ENCODE results near the gene CTNNA2.

The CTNNA2 gene

GRCh38 chr2:79796641-79797040 is 283.8 kb downstream of the CTNNA2 start:
- TF ChIP-seq EP300 (IDR thresholded peaks at IDR 0.05; ENCODE audit: borderline replicate concordance) (no peak), YY1 (IDR thresholded peaks at IDR 0.05; ENCODE audit: low read depth) (no peak), USF1 (IDR thresholded peaks at IDR 0.05) (no peak)

DNA sequence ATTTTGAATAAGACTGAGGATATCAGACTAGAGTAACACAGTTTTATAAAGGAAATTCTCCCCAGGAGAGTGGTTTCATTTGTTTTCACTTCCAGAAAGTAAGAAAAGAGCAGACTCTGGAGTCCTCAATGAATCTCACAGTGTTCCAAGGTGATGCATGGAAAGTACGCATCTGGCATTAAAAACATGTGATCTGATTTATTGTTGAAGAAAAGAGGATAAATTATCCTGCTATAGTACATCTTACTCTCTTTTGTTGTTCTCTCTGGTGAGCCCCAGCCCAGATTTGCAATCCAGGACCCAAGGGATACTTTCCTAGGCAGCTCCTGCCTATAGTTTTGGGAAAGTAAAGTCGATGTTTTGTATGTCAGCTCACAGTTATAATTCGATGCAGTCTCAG is 285.9 kb downstream of the CTNNA2 start:
- no peak for TF ChIP-seq RAD21 (IDR thresholded peaks at IDR 0.05; ENCODE audit: low read depth)
- TF ChIP-seq CEBPB (IDR thresholded peaks at IDR 0.05), result no peak
- no peak for TF ChIP-seq TCF12 (IDR thresholded peaks at IDR 0.05; ENCODE audit: low read depth)
- no peak for TF ChIP-seq USF1 (IDR thresholded peaks at IDR 0.05)
- no peak for TF ChIP-seq TEAD4 (IDR thresholded peaks at IDR 0.05)
- TF ChIP-seq, protein P1, sequence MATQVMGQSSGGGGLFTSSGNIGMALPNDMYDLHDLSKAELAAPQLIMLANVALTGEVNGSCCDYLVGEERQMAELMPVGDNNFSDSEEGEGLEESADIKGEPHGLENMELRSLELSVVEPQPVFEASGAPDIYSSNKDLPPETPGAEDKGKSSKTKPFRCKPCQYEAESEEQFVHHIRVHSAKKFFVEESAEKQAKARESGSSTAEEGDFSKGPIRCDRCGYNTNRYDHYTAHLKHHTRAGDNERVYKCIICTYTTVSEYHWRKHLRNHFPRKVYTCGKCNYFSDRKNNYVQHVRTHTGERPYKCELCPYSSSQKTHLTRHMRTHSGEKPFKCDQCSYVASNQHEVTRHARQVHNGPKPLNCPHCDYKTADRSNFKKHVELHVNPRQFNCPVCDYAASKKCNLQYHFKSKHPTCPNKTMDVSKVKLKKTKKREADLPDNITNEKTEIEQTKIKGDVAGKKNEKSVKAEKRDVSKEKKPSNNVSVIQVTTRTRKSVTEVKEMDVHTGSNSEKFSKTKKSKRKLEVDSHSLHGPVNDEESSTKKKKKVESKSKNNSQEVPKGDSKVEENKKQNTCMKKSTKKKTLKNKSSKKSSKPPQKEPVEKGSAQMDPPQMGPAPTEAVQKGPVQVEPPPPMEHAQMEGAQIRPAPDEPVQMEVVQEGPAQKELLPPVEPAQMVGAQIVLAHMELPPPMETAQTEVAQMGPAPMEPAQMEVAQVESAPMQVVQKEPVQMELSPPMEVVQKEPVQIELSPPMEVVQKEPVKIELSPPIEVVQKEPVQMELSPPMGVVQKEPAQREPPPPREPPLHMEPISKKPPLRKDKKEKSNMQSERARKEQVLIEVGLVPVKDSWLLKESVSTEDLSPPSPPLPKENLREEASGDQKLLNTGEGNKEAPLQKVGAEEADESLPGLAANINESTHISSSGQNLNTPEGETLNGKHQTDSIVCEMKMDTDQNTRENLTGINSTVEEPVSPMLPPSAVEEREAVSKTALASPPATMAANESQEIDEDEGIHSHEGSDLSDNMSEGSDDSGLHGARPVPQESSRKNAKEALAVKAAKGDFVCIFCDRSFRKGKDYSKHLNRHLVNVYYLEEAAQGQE (IDR thresholded peaks at IDR 0.05; ENCODE audit: low read depth), result no peak
- TF ChIP-seq, protein P2, sequence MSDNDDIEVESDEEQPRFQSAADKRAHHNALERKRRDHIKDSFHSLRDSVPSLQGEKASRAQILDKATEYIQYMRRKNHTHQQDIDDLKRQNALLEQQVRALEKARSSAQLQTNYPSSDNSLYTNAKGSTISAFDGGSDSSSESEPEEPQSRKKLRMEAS (IDR thresholded peaks at IDR 0.05), result no peak
- no peak for TF ChIP-seq NFIC (IDR thresholded peaks at IDR 0.05)
- TF ChIP-seq TAF1 (IDR thresholded peaks at IDR 0.05; ENCODE audit: low read depth), result no peak
- TF ChIP-seq EGR1 (IDR thresholded peaks at IDR 0.05), result no peak
- TF ChIP-seq EP300 (IDR thresholded peaks at IDR 0.05; ENCODE audit: borderline replicate concordance), result no peak
- no peak for TF ChIP-seq ZBTB7A (IDR thresholded peaks at IDR 0.05; ENCODE audit: low read depth)
- no peak for TF ChIP-seq CREB1 (IDR thresholded peaks at IDR 0.05; ENCODE audit: low read depth)
- TF ChIP-seq YY1 (IDR thresholded peaks at IDR 0.05; ENCODE audit: low read depth), result no peak
- TF ChIP-seq FOXM1 (IDR thresholded peaks at IDR 0.05; ENCODE audit: borderline replicate concordance, low read depth), result no peak

- TF ChIP-seq USF1 (IDR thresholded peaks at IDR 0.05), result no peak
- TF ChIP-seq YY1 (IDR thresholded peaks at IDR 0.05; ENCODE audit: low read depth), result no peak
Measured at GRCh38 chr2:79799729-79800128, 286.9 kb downstream of the CTNNA2 start.

DNA sequence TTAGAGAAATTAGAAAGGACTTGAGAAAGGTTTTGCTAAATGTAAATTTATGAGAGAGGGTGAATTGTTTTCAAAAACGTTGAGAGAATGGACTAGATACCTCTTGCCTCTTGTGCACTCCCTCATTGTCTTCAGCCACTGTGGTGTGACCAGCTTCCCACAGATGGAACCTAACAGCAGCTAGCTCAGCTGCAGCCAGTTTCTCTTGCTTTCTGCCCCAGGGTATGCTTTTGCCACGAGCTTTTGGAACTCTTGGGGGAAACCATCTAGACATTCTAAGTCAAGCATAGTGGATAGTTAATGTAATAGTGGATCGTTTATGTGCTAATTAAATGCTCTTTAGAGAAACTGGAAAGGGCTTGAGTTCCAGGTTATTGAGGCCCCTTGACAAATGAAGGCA is 288.2 kb downstream of the CTNNA2 start:
- no peak for TF ChIP-seq TEAD4 (IDR thresholded peaks at IDR 0.05)
- TF ChIP-seq EP300 (IDR thresholded peaks at IDR 0.05; ENCODE audit: borderline replicate concordance), result no peak
- TF ChIP-seq NFIC (IDR thresholded peaks at IDR 0.05), result no peak
- TF ChIP-seq ZBTB7A (IDR thresholded peaks at IDR 0.05; ENCODE audit: low read depth), result no peak
- no peak for TF ChIP-seq FOXM1 (IDR thresholded peaks at IDR 0.05; ENCODE audit: borderline replicate concordance, low read depth)
- TF ChIP-seq TAF1 (IDR thresholded peaks at IDR 0.05; ENCODE audit: low read depth), result no peak
- no peak for TF ChIP-seq CEBPB (IDR thresholded peaks at IDR 0.05)
- TF ChIP-seq RAD21 (IDR thresholded peaks at IDR 0.05; ENCODE audit: low read depth), result no peak
- TF ChIP-seq, protein P1 (IDR thresholded peaks at IDR 0.05; ENCODE audit: low read depth), result no peak
- TF ChIP-seq TCF12 (IDR thresholded peaks at IDR 0.05; ENCODE audit: low read depth), result no peak
- TF ChIP-seq, protein P2 (IDR thresholded peaks at IDR 0.05), result no peak
- no peak for TF ChIP-seq EGR1 (IDR thresholded peaks at IDR 0.05)

DNA sequence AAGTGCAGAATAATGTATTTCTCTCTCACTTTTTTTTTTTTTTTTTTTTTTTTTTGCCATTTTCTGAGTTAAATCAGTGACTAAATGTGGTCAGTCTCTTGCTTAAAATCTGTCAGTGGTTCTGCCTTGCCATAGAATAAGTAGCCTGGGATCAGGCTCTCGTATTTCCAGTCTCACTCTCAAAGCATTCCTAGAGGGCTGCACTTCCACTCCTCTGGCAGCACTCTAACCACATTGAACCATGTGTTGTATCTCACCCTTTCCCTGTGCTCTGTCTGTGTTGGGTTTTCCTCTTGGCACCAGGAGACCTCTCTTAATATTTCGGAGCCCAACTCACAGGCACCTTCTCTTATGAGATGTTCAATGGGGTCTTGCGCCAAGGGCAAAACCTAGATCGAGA is 304.4 kb downstream of the CTNNA2 start:
- TF ChIP-seq TEAD4 (IDR thresholded peaks at IDR 0.05) (no peak), ZBTB7A (IDR thresholded peaks at IDR 0.05; ENCODE audit: low read depth) (no peak), EGR1 (IDR thresholded peaks at IDR 0.05) (no peak), YY1 (IDR thresholded peaks at IDR 0.05; ENCODE audit: low read depth) (no peak), USF1 (IDR thresholded peaks at IDR 0.05) (no peak), TCF12 (IDR thresholded peaks at IDR 0.05; ENCODE audit: low read depth) (no peak), FOXM1 (IDR thresholded peaks at IDR 0.05; ENCODE audit: borderline replicate concordance, low read depth) (no peak), EP300 (IDR thresholded peaks at IDR 0.05; ENCODE audit: borderline replicate concordance) (no peak), NFIC (IDR thresholded peaks at IDR 0.05) (no peak), CEBPB (IDR thresholded peaks at IDR 0.05) (no peak)
- TF ChIP-seq, protein P1 (IDR thresholded peaks at IDR 0.05; ENCODE audit: low read depth), result no peak
- TF ChIP-seq, protein P2 (IDR thresholded peaks at IDR 0.05), result no peak
